Measurements from ENCODE around the gene ST14.

The ST14 gene

GRCh38 chr11:130163346-130164220 lies 4.0 kb downstream of the ST14 start:
- no peak overlapping the region for H3K27ac ChIP-seq
- TF ChIP-seq ZFX (IDR thresholded peaks at IDR 0.05; ENCODE audit: borderline replicate concordance) (no peak), CTCF (IDR thresholded peaks at IDR 0.05) (no peak)

GRCh38 chr11:130164221-130164570 lies 4.6 kb downstream of the ST14 start:
- H3K27ac ChIP-seq, result no peak overlapping the region
- no peak for TF ChIP-seq ZFX (IDR thresholded peaks at IDR 0.05; ENCODE audit: borderline replicate concordance)
- TF ChIP-seq CTCF (IDR thresholded peaks at IDR 0.05), result no peak

DNA sequence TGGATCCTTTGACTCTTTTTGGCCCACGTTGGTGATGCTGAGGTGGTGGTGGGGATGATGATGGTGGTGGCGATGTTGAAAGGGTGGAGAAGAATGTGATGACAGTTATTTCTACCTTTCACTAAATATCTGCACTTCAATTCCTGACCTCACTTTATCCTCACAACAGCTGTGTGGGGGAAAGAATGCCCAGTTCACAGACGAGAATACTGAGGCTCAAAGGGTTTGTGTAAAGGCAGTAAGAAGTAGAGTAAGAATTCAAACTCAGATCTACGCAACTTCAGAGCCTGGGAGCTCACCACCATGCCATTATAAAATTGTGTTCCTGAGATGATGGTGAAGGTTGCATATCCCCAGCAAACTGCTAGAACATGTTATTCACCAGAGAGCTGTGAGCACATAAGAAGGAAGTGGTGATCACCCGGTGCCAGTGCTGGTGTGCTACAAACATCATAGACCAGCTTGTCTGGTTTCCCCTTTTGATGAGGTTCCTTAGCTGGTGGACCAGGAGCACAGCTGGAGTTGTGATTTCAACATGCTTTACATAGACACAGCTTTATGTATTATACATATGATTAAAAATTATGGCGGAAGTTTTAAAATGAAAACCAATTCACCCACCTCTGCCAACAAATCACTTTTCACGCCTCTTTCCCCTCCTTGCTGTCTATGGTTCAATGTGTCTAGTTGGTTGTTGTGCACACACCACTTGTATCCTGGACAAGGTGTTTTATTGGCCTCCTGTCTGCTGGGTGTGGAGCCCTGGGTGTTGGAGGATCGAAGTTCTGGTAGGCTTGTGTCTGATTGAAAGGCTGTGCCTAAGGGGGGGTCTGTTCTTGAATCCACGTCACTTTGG lies 6.2 kb downstream of the ST14 start:
- TF ChIP-seq CTCF (IDR thresholded peaks at IDR 0.05) (no peak), ZFX (IDR thresholded peaks at IDR 0.05; ENCODE audit: borderline replicate concordance) (no peak)
- no peak overlapping the region for H3K27ac ChIP-seq

DNA sequence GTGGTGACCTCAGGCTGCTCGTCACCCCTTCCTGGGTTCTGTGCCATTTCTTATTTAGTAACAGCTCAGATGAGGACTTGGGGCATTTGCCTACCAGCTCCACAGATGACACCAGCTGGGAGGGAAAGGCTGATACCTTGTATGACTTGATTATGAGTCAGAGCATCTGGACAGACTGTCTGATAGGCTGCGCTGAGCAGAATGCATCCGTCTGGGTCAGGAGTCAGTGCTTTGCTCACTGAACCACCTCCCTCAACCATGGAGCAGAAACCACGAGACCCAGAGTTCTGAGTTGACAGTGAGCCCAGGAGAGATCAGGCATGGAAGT lies 6.8 kb downstream of the ST14 start:
- TF ChIP-seq CTCF (IDR thresholded peaks at IDR 0.05) (no peak), ZFX (IDR thresholded peaks at IDR 0.05; ENCODE audit: borderline replicate concordance) (no peak)
- no peak overlapping the region for H3K27ac ChIP-seq

GRCh38 chr11:130167146-130167545 lies 7.6 kb downstream of the ST14 start:
- H3K27ac ChIP-seq, result no peak overlapping the region
- no peak for TF ChIP-seq CTCF (IDR thresholded peaks at IDR 0.05)
- TF ChIP-seq ZFX (IDR thresholded peaks at IDR 0.05; ENCODE audit: borderline replicate concordance), result no peak

- no peak overlapping the region for H3K27ac ChIP-seq
- no peak for TF ChIP-seq CTCF (IDR thresholded peaks at IDR 0.05)
- no peak for TF ChIP-seq ZFX (IDR thresholded peaks at IDR 0.05; ENCODE audit: borderline replicate concordance)
Measured at GRCh38 chr11:130168105-130168504, 8.5 kb downstream of the ST14 start.

GRCh38 chr11:130170345-130170744 lies 10.8 kb downstream of the ST14 start:
- no peak for TF ChIP-seq CTCF (IDR thresholded peaks at IDR 0.05)
- no peak for TF ChIP-seq ZFX (IDR thresholded peaks at IDR 0.05; ENCODE audit: borderline replicate concordance)
- H3K27ac ChIP-seq, result no peak overlapping the region

Data from 22Rv1 (cell line).